ENCODE data around the gene ACYP1.
A peak's percentile ranks its signal among the peaks of the same experiment; 100 is the strongest.

The ACYP1 gene

GRCh38 chr14:75040959-75041358 lies 22.9 kb downstream of the ACYP1 start:
- no peak for DNase-seq
- TF ChIP-seq POLR2A (IDR thresholded peaks at IDR 0.05; ENCODE audit: low read length): no peak
- no peak for TF ChIP-seq GATA1 (IDR thresholded peaks at IDR 0.05; ENCODE audit: low read depth, low read length)

- peak; percentile 40 to 66 for DNase-seq
- TF ChIP-seq POLR2A (IDR thresholded peaks at IDR 0.05; ENCODE audit: low read length): no peak
- no peak for TF ChIP-seq GATA1 (IDR thresholded peaks at IDR 0.05; ENCODE audit: low read depth, low read length)
These were observed 23.3 kb downstream of the ACYP1 start for GRCh38 chr14:75040507-75040906.

- TF ChIP-seq POLR2A (IDR thresholded peaks at IDR 0.05; ENCODE audit: low read length): no peak
- no peak for TF ChIP-seq GATA1 (IDR thresholded peaks at IDR 0.05; ENCODE audit: low read depth, low read length)
- no peak for DNase-seq
These were observed 30.9 kb downstream of the ACYP1 start for GRCh38 chr14:75032939-75033338.

GRCh38 chr14:75030147-75030546 lies 33.7 kb downstream of the ACYP1 start:
- no peak for DNase-seq
- TF ChIP-seq POLR2A (IDR thresholded peaks at IDR 0.05; ENCODE audit: low read length): no peak
- no peak for TF ChIP-seq GATA1 (IDR thresholded peaks at IDR 0.05; ENCODE audit: low read depth, low read length)

GRCh38 chr14:75025876-75026275 lies 37.9 kb downstream of the ACYP1 start:
- no peak for TF ChIP-seq GATA1 (IDR thresholded peaks at IDR 0.05; ENCODE audit: low read depth, low read length)

GRCh38 chr14:75025082-75025481 lies 38.7 kb downstream of the ACYP1 start:
- peak in 1 of 2 experiments; percentile 62 for DNase-seq
- TF ChIP-seq GATA1 (IDR thresholded peaks at IDR 0.05; ENCODE audit: low read depth, low read length) (no peak), POLR2A (IDR thresholded peaks at IDR 0.05; ENCODE audit: low read length) (no peak)

More at GRCh38 chr14:75025876-75026275, 37.9 kb downstream of the ACYP1 start:
- DNase-seq: peak in 1 of 2 experiments; percentile 16

GRCh38 chr14:75023108-75023507 lies 40.7 kb downstream of the ACYP1 start:
- DNase-seq: no peak
- TF ChIP-seq POLR2A (IDR thresholded peaks at IDR 0.05; ENCODE audit: low read length) (no peak), GATA1 (IDR thresholded peaks at IDR 0.05; ENCODE audit: low read depth, low read length) (no peak)

- TF ChIP-seq POLR2A (IDR thresholded peaks at IDR 0.05; ENCODE audit: low read length) (no peak), GATA1 (IDR thresholded peaks at IDR 0.05; ENCODE audit: low read depth, low read length) (no peak)
- DNase-seq: peak; percentile 43 to 51
These were observed 41.2 kb downstream of the ACYP1 start for GRCh38 chr14:75022655-75023054.

- no peak for DNase-seq
- no peak for TF ChIP-seq POLR2A (IDR thresholded peaks at IDR 0.05; ENCODE audit: low read length)
- no peak for TF ChIP-seq GATA1 (IDR thresholded peaks at IDR 0.05; ENCODE audit: low read depth, low read length)
These were observed 45.1 kb downstream of the ACYP1 start for GRCh38 chr14:75018694-75019093.

GRCh38 chr14:75016815-75017214 lies 47.0 kb downstream of the ACYP1 start:
- DNase-seq: no peak
- TF ChIP-seq POLR2A (IDR thresholded peaks at IDR 0.05; ENCODE audit: low read length) (no peak), GATA1 (IDR thresholded peaks at IDR 0.05; ENCODE audit: low read depth, low read length) (no peak)

GRCh38 chr14:75015496-75015895 lies 48.3 kb downstream of the ACYP1 start:
- TF ChIP-seq POLR2A (IDR thresholded peaks at IDR 0.05; ENCODE audit: low read length) (no peak), GATA1 (IDR thresholded peaks at IDR 0.05; ENCODE audit: low read depth, low read length) (no peak)
- DNase-seq: no peak

- no peak for TF ChIP-seq GATA1 (IDR thresholded peaks at IDR 0.05; ENCODE audit: low read depth, low read length)
- no peak for DNase-seq
These were observed 50.5 kb downstream of the ACYP1 start for GRCh38 chr14:75013290-75013689.

- TF ChIP-seq GATA1 (IDR thresholded peaks at IDR 0.05; ENCODE audit: low read depth, low read length) (no peak), POLR2A (IDR thresholded peaks at IDR 0.05; ENCODE audit: low read length) (no peak)
- no peak for DNase-seq
These were observed 52.3 kb downstream of the ACYP1 start for GRCh38 chr14:75011356-75011994.

- TF ChIP-seq POLR2A (IDR thresholded peaks at IDR 0.05; ENCODE audit: low read length) (peak; percentile 17), GATA1 (IDR thresholded peaks at IDR 0.05; ENCODE audit: low read depth, low read length) (no peak)
- DNase-seq: no peak
These were observed 53.2 kb downstream of the ACYP1 start for GRCh38 chr14:75010472-75011093.

- no peak for TF ChIP-seq POLR2A (IDR thresholded peaks at IDR 0.05; ENCODE audit: low read length)
- no peak for TF ChIP-seq GATA1 (IDR thresholded peaks at IDR 0.05; ENCODE audit: low read depth, low read length)
- no peak for DNase-seq
These were observed 54.6 kb downstream of the ACYP1 start for GRCh38 chr14:75009176-75009575.
